HEK293T (cell line): ENCODE measurements around the gene DNAJC3.

ENCODE experiments used
- ELF4 ChIP-seq: fragments of 450-650 bp; IDR thresholded peaks from 2 replicates; pipeline ENCODE4 v1.6.1; 2017; ENCODE audit warnings: antibody characterized with exemption
- FOXK2 ChIP-seq: fragments of 450-650 bp; IDR thresholded peaks from 2 replicates; pipeline ENCODE4 v1.6.1; 2016; ENCODE audit warnings: mild to moderate bottlenecking
- FOXM1 ChIP-seq: fragments of 450-650 bp; IDR thresholded peaks from 2 replicates; pipeline ENCODE4 v1.6.1; 2017; ENCODE audit warnings: mild to moderate bottlenecking, borderline replicate concordance

GRCh38 chr13:95822303-95822702 is 145.4 kb downstream of the DNAJC3 start:
- TF ChIP-seq FOXK2 (no peak), ELF4 (no peak), FOXM1 (no peak)
